HG03469 (cell line): ENCODE results near the gene SEPTIN10.
"Not testable (repeated sequence)": the region's sequence is repeated elsewhere in the genome, so short reads cannot be mapped to it uniquely, and the experiment has no call there.

Experiments used
- ATAC-seq: cut with Tn5 transposase; IDR thresholded peaks from one replicate; pipeline ENCODE4 v1.9.1; 2021; ENCODE audit warnings: mild to moderate bottlenecking, moderate library complexity, moderate number of reproducible peaks; ENCODE audit not compliant: unreplicated experiment

The SEPTIN10 gene

GRCh38 chr2:109554758-109555157, 59.0 kb downstream of the SEPTIN10 start:
- no peak for ATAC-seq

GRCh38 chr2:109549016-109549590, 64.7 kb downstream of the SEPTIN10 start:
- ATAC-seq, result no peak

GRCh38 chr2:109547280-109547679, 66.5 kb downstream of the SEPTIN10 start:
- no peak for ATAC-seq

- ATAC-seq, result peak; percentile 63
Measured at GRCh38 chr2:109545828-109546713, 67.7 kb downstream of the SEPTIN10 start.

- ATAC-seq, result no peak
Measured at GRCh38 chr2:109542384-109542783, 71.4 kb downstream of the SEPTIN10 start.

- ATAC-seq, result no peak
Measured at GRCh38 chr2:109538546-109538945, 75.2 kb downstream of the SEPTIN10 start.

- ATAC-seq, result no peak
Measured at GRCh38 chr2:109537565-109538222, 76.1 kb downstream of the SEPTIN10 start.

- ATAC-seq, result not testable (repeated sequence)
Measured at GRCh38 chr2:109536556-109536955, 77.2 kb downstream of the SEPTIN10 start.

- ATAC-seq, result no peak
Measured at GRCh38 chr2:109535217-109535946, 78.4 kb downstream of the SEPTIN10 start.

- no peak for ATAC-seq
Measured at GRCh38 chr2:109533823-109534222, 79.9 kb downstream of the SEPTIN10 start.

GRCh38 chr2:109532728-109533076, 81.1 kb downstream of the SEPTIN10 start:
- no peak for ATAC-seq

GRCh38 chr2:109531896-109532727, 81.7 kb downstream of the SEPTIN10 start:
- no peak for ATAC-seq

GRCh38 chr2:109531221-109531620, 82.5 kb downstream of the SEPTIN10 start:
- no peak for ATAC-seq

- ATAC-seq, result no peak
Measured at GRCh38 chr2:109530712-109531111, 83.1 kb downstream of the SEPTIN10 start.

GRCh38 chr2:109529532-109530449, 84.0 kb downstream of the SEPTIN10 start:
- ATAC-seq, result no peak

GRCh38 chr2:109528811-109529501, 84.8 kb downstream of the SEPTIN10 start:
- no peak for ATAC-seq

- ATAC-seq, result no peak
Measured at GRCh38 chr2:109527846-109528705, 85.7 kb downstream of the SEPTIN10 start.

- no peak for ATAC-seq
Measured at GRCh38 chr2:109527079-109527478, 86.7 kb downstream of the SEPTIN10 start.
